HG02610 (cell line): ENCODE measurements around the gene USP40.

ENCODE experiments used
- ATAC-seq: cut with Tn5 transposase; IDR thresholded peaks from one replicate; pipeline ENCODE4 v1.9.1; 2021; ENCODE audit warnings: mild to moderate bottlenecking, moderate library complexity; ENCODE audit not compliant: unreplicated experiment

USP40 gene

DNA sequence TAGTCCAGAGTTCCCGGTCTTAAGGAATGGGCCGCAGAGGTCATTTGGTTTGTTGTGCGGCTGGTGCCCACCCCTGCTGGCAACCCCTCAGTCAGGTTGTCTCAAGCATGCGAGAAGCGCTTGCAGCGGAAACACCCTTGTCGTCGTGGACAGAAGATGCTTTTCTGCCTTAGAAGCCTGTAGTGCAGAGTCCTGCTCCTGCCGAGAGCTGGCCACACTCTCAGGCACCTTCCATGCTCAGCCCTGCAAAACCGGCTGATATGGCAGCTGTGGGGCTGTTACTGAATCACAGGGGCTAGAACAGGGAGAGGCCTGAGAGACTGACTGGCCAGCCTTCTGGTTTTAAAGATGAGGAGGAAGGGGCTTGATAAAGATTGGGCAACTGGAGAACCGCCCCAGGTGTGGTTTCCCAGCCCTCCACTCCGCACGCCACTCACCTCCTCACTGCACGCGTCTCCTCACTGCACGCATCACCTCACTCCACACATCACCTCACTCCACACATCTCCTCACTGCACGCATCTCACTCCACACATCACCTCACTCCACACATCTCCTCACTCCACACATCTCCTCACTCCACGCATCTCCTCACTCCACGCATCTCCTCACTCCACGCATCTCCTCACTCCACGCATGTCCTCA, 103.6 kb downstream of the USP40 start:
- no peak for ATAC-seq

DNA sequence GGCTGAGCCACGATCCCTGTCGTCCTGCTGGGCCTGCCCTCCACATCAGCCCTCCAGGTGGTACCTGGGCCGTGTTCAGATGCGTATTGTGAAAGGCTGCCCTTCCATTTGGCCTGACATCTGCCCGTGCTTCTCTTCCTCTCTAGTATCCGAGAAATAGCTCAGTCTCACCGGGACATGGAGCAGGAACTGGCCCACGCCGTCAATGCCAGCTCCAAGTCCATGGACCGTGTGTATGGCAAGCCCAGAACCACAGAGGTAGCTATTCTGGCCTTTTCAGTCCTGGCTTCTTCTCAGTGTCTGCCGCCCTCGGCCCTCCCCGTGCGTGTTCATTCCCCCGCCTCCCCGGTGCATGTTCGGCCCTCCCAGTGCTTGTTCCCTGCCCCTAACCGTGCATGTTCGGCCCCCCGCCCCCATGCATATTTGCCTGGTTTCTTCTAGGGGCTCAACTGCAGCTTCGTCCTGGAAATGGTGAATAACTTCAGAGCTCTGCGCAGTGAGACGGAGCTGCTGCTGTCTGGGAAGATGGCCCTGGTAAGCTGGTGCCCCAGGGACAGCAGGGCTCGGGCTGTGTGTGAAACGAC, 104.3 kb downstream of the USP40 start:
- no peak for ATAC-seq

DNA sequence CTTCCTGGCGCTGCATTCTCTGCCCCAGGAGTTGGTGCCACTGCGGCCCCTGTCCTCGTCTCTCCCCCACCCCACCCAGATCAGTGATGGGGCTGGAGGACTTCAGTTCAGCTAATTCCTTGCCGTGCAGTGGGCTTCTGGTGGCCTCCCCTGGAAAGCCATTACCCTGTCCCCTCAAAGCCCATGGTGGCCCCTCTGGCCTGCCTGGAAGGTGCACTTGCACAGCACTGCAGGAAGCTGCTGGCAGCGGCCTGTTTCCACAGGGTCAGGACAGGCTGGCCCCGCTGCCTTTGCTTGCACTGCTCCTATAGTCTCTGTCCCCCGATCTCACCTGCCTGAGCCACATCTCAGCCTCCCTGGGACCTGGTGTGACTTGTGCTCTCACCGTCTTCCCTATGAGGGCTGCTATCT, 105.1 kb downstream of the USP40 start:
- ATAC-seq = no peak

DNA sequence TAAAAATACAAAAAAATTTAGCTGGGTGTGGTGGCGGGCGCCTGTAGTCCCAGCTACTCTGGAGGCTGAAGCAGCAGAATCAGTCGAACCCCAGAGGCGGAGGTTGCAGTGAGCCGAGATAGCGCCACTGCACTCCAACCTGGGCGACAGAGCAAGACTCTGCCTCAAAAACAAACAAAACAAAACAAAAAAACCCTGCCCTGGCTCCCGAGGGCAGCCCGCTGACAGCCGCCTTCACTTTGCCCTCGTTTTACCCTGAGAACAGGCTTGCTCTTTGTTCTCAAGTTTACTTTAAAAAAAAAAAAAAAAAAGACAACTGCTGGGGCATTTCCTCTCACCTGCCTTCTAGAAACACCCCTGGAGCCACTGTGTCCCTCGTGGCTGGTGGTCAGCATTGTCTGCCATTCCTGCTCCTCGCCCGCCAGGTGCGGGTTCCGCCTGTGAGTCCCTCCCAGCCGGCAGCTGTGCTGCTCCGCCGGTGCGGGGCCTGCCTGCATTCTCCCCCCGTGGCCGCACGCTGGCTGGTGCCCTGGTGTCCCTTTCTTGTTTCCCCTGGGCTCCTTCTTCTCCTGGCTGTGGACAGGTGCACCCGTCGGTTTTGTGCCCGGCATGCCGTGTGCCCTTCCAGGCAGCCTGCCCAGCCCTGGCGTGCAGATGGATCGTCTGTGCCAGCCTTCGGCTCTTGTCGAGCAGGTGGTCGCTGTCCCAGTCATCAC, 105.7 kb downstream of the USP40 start:
- no peak for ATAC-seq

DNA sequence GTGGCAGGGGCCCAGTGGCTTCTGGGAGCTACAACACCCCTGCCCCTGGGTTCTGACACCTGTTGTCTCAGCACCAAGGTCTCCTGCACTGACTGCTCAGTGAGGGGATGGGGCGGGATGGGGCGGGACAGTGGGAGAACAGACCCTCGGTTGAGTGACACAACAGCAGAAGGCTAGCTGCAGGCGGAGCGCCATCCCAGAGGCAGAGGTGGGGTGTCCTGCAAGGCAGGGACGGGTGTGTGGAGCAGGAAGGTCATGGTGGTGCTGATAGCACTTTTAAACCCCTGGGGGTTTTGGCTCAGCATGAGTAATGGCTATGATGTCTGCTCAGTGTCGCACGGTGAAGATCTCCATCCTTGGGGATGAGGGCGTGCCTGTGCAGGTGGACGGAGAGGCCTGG, 107.2 kb downstream of the USP40 start:
- ATAC-seq = no peak

DNA sequence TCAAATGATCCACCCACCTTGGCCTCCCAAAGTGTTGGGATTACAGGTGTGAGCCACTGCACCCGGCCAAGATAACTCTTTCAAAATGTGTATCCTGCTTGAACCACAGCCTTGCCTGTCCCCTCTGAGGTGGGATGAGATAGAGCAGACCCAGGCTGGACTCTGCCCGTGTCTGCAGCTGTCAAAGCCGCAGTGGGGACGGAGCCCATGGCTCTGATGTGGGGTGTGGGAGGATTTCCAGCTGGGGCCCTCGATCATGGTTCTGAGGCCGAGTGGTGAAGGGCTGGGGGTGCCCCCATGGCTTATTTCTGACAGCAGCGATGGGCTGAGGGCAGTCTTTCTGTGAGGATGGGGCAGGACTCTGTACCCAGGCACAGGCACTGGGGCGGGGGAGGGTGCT, 107.8 kb downstream of the USP40 start:
- no peak for ATAC-seq

DNA sequence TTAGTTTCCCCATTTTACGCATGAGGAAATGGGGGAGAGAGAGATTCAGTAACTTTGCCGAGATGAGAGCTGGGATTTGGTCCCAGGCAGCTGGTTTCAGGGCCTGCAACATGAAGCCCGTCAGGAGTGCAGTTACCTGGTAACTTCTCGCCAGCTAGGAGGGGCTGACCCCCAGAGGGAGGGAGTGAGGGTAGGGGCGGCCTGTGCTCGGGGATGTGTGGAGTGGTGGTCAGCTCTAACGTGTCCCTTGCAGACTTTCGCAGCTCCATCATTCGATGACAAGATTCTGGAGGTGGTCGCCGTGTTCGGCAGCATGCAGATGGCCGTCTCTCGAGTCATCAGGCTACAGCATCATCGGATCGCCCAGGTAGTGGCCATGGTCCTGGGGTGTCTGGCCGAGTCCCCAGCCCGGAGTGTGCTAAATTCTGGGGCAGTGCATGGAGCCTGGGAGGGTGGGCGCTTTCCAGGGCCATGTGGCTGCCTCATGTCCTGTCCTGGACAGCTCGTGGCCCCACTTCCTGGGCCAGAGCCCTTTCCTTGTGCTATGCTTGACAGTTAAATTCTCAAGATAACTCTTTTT, 108.5 kb downstream of the USP40 start:
- ATAC-seq = no peak

DNA sequence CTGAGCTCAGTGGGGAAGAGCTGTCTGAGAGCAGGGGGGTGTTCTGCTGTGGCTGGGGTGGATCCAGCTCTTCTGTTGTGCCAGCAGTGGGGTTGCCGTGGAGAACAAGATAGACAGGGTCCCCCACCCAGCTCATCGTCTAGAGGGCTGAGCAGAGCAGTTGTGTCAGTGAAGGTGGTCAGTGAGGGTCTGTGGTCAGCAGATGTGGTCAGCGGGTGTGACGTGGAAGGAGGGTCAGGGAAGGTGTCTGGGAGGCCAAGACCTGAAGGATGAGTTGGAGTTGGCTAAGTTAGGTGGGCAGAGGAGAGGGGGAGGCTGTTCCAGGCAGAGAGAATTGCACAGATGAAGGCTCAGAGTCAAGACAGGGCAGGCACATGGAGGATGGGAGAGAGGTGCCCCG, 109.2 kb downstream of the USP40 start:
- no peak for ATAC-seq

DNA sequence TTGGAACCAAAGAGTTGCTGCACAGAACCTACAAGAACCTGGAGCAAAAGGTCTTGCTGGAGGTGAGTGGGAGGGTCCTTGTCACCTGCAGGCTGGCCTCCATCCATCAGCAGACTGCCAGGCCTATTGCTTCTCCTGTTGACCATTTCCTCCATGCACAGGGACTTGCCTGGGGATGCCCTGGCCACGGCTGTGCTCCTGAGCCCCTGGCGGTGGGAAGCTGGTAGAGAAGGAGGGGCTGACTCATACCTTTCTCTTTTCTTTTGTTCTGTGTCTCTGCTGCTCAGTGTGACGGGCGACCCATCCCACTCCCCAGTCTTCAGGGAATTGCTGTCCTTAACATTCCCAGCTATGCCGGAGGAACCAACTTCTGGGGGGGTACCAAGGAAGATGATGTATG, 109.6 kb downstream of the USP40 start:
- no peak for ATAC-seq

DNA sequence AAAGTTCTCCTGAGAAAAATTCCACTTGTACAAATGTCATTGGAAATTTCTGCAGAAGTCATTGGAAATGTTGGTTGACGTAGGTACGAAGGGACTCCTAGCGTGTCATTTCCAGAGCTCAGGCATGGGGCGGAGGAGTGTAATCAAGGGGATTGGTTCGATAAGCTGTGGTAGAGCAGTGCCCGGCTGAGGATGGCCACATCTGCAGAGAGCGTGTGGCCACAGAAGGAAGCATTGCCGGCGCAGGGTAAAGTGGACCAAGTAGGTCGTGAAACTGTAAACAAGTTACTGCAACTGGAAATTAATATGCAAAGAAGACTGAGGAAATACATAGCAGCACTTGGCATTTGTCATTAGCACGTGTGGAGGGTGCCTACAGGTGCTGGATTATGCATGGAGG, 110.5 kb downstream of the USP40 start:
- no peak for ATAC-seq

DNA sequence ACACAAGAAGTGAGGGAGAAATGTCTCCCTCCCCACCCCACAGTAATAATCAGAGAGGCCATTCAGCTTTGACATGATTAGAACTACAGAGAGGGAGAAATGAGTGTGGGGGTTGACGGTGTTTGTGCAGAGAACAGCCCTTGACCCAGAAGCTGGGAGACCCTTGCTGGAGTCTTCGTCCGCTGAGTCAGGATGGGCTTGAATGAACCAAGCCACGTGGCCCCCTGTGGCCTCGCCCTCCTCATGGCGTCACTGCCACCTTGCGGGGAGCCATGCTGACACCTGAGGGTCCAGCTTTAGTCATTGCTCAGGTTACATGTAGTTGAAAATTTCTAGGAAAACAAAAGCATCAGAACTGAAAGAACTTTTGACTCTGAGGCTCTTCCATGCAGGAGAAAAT, 111.1 kb downstream of the USP40 start:
- ATAC-seq = no peak

DNA sequence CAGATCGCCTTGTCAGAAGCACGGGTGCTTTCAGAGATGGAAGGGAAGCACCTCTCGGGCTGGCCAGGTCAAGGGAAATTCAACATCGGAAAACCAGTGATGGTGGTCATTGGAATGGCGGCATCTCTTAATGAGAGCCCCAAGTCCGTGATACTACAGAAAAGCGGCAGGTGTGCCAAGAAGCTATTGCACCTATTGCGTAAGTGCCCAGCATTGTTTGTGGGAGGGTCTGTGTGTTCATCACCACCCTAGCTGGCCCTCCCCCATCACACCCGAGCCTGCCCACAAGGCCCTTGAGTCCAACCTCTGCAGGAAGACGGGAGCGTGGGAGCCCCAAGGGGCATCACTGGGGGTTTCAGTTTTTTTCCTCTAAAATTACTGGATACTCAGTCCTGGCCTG, 111.6 kb downstream of the USP40 start:
- no peak for ATAC-seq

DNA sequence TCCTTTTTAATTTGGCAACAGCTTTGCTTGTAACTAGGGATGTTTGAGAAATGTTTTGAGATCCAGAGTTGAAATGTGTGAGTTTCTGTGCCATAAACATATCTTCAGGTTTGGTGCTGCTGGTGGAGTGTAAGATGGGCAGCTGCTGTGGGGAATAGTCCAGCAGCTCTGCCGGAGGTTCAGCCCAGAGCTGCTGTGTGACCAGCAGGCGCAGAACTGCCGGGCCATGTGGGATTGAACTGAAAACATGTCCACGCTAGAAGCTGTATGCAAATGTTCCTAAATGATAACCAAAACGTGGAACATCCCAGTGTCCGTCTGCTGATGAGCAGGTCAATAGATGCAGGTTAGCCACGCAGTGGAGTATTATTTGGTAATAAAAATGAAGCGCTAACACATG, 112.7 kb downstream of the USP40 start:
- ATAC-seq = no peak

DNA sequence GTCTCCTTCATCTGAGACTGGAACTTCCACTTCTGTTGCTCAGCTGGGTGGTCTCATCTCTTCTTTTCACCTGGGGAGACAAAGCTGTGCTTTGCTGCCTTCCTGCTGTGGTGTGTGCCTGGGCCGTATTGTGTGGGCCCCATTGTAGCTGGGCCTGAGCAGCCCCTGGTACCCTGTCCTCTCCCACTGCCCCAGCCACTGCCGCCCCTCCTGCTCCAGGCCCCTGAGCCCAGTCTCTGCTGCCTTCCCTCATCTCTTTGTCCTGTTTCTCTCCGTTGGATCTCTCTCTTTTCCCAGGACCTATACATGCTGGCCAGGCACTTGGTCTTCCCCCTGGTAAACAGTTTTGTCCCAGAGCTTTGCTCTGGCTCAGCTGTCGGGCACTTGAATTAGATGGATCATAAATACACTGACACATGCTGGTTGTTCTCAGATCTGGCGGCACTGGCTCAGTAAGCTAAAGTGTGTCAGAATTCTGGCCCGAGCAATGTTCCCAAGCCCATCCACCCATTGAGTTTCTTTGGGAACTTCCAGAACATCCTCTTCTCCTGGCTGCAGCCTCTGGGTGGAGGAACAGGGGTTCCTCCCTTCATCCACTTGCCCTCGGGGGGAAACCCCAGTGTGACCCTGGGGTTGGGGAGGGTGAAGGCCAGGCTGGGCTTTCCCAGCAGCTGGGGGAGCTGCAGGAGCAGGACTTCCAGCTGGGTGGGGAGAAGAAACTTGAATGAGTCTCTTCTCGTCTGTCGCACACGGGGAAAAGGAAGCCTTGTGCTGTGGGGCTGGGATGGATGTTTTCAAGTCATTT, 113.3 kb downstream of the USP40 start:
- ATAC-seq = no peak

DNA sequence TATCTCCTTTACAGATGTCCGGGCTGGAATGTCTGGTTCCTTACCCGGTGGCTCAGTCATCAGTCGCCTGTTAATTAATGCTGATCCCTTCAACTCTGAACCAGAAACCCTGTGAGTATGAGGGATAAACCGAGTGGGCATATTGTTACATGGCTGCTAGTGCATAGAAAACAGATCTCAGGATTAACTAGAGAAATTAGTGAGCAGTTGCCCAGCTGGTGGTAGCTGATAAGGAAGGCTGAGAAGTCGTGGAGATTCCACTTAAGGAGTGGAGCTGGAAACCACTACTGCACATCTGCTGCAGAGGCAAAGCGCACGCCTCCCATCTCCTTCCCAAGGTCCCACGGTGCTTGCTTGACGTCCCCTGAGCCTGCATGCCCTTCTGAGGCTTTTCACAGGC, 114.6 kb downstream of the USP40 start:
- ATAC-seq = no peak

DNA sequence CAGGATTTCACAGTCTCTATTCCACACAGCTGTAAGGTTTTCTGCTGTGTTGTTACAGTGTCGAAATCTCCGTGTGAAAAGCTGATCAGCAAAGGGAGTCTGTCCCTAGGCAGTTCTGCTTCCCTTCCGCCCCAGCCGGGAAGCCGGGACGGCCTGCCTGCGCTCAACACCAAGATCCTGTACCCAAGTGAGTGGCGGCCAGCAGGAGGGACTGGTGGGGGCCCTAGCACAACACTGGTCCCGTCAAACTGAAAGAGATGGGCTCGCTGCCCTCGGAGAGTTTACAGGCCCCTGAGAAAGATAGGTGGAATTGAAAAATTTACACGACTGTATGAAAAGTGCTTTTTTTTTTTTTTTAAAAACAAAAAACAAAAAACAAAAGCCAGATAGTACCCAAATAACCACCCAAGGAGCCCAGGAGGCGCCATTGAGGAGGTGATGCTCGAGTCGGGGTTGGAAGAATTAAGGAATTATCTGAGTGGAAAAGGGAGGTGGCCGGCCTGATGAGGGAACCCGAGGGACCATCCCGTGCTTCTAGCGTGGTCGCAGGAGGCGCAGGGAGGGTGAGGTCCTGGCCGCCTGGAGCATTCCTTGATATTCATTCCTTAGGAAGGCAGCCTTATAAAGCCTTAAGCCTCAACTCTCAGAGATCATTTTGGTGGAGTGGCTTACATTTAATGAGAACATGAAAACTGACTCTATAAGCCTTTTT, 115.6 kb downstream of the USP40 start:
- no peak for ATAC-seq

DNA sequence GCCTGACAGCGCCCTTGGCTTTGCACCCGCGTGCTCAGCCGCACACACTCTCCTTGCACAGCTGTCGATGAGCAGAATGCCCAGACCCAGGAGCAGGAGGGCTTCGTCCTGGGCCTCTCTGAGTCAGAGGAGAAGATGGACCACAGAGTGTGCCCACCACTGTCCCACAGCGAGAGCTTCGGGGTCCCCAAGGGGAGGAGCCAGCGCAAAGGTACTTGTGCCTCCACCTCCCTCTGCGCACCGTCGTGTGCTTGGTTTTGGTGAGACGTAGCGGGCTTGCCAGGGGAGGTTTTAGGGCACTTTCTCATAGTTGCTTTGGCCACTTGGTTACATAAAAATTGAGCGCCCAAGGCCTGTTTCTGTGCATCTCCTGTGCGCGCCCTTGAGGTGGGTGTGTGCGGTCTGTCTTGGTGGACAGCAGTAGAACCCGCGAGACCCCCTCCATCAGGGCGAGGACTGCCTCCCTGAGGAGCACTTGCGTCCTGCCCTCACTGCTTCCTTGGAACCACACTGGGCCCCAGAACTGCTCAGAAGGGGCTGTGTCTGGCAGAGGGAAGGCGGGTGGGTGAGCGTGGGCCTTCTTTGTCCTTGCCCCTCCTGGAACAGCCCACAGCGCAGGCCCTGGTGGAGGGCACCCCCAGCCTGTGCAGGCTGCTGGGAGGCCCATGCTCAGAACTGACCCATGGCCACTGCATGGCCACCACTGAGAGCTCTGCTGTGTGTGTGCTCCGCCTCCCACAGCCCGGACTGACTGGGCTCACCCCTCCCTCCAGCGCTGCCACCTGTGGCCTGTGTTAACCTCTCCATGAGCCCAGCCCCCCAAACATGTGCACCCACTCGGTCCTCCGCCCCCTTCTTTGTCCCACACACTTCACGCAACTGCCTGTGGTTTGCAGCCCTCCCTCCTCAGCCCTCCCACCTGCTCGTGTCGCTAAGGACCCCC, 116.4 kb downstream of the USP40 start:
- ATAC-seq = no peak

DNA sequence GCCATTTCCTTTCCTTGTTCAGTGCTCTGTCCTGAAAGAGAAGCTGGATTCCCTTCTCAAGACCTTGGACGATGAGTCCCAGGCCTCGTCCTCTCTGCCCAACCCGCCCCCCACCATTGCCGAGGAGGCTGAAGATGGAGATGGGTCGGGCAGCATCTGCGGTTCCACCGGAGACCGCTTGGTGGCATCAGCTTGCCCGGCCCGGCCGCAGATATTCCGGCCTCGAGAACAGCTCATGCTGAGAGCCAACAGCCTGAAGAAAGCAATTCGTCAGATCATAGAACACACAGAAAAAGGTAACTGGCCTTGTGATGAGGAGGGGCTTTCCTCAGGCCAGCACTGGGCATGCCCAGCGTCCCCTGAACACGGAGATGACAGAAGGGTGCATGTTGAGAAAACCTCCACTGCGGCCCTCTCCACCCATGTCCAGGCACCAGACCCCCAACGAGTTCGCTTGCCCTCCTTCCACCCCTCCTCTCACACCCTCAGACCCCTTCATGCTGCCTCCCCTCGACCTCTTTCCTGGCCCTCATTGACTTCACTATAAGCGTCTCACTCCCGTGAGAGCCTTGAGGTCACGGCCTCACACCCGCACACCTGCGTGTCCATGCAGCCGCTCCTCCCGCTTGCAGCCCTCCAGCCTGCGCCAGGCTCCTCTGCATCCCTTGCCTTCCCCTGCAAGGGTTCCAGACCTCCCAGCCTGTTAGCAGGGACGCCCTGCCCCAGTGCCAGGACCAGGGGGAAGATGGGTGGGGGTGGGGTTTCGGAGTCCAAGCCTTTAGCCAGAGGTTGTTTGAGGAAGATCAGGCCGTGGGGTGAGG, 117.3 kb downstream of the USP40 start:
- ATAC-seq = no peak

DNA sequence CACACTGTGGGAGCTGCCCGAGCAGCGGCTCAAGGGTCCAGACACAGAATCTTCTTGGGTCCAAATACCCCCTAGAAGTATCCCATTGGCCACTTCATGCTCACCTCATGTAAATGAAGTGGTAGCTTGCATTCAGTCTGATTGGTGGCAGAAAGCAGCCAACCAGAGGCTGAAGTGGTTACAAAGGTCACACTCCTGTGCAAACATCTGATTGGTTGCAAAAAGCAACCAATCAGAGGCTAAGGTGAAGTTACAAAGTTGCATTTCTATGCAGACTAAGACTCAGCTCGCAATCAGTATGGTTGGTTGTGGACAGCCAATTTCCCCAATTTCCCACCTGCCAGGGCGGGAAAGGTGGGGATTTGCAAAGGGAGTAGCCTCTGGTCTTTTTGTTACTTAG, 118.0 kb downstream of the USP40 start:
- no peak for ATAC-seq
